B cell (primary cell): Measurements from ENCODE around the gene KDM5B. TPM values are rescaled to one million over a fixed set of nuclear protein-coding genes. Genes with fewer than 3 reads are reported as not detected.

Experiments used
- ATAC-seq: fragments of 200-7000 bp; cut with Tn5 transposase; one replicate; pipeline ENCODE4 v1.10.0; 2021; ENCODE audit warnings: low read depth, mild to moderate bottlenecking, moderate number of reproducible peaks, moderate library complexity
- CTCF ChIA-PET: fragments of 350-600 bp; sonication (Branson Sonifier 250); formaldehyde crosslinking; loops from one replicate; lab custom pipeline; 2021; ENCODE audit warnings: antibody characterized with exemption, inconsistent platforms; lab: Charles Lee
- POLR2A ChIA-PET: fragments of 350-600 bp; sonication (Branson Sonifier 250); formaldehyde crosslinking; loops from one replicate; lab custom pipeline; 2021; ENCODE audit warnings: antibody characterized with exemption; lab: Charles Lee
- DNase-seq: peaks from one replicate; pipeline ENCODE4 v3.0.0; 2013
- H2AFZ ChIP-seq: 2 replicates; pipeline ENCODE4 v1.6.1; 2012; ENCODE audit warnings: mild to moderate bottlenecking, low read depth, low read length; ENCODE audit not compliant: insufficient read depth, poor library complexity, severe bottlenecking
- H3K27ac ChIP-seq, 2 donors: 1 replicate in 1 of 2; 2 replicates in 1 of 2; pipeline ENCODE4 v1.5.1; 2012 to 2013; ENCODE audit warnings: low read length in 2 of 2, mild to moderate bottlenecking in 2 of 2, moderate library complexity in 1 of 2
- H3K27me3 ChIP-seq, 4 experiments: fragments of 200-600 bp in 1 of 4; sonication (generic) in 1 of 4; replicated peaks in 1 of 4; 1 replicate in 2 of 4; 2 replicates in 2 of 4; pipeline versions ENCODE4 v1.6.1 to v1.7.0; 2013 to 2016; ENCODE audit warnings: low read length in 3 of 4, mild to moderate bottlenecking in 2 of 4, mixed read lengths in 1 of 4, moderate library complexity in 1 of 4; ENCODE audit not compliant: insufficient read depth in 4 of 4, control insufficient read depth in 3 of 4; ENCODE audit errors: control extremely low read depth in 1 of 4
- H3K36me3 ChIP-seq, 2 experiments: replicated peaks in 1 of 2; 1 replicate in 1 of 2; 2 replicates in 1 of 2; pipeline versions ENCODE4 v1.6.1 to v1.7.1; 2013; ENCODE audit warnings: low read length in 1 of 2; ENCODE audit not compliant: insufficient read depth in 2 of 2, control insufficient read depth in 1 of 2; ENCODE audit errors: control extremely low read depth in 1 of 2, extremely low read depth in 1 of 2
- H3K4me1 ChIP-seq, 2 donors: fragments of 200-600 bp in 1 of 2; sonication (generic) in 1 of 2; 1 replicate in 1 of 2; 2 replicates in 1 of 2; pipeline versions ENCODE4 v1.5.1 to v1.6.1; 2013 to 2017; ENCODE audit warnings: low read length in 2 of 2; ENCODE audit not compliant: control insufficient read depth in 2 of 2, insufficient read depth in 2 of 2
- H3K4me2 ChIP-seq: replicated peaks from 2 replicates; pipeline ENCODE3; 2012; ENCODE audit warnings: mild to moderate bottlenecking, low read depth, low read length; ENCODE audit not compliant: poor library complexity, severe bottlenecking
- H3K4me3 ChIP-seq, 5 experiments: fragments of 200-600 bp in 1 of 5; sonication (generic) in 1 of 5; 1 replicate in 3 of 5; 2 replicates in 2 of 5; pipeline versions ENCODE4 v1.5.1 to v1.7.0; 2011 to 2016; ENCODE audit warnings: low read length in 4 of 5, mild to moderate bottlenecking in 4 of 5, low read depth in 2 of 5, control low read depth in 1 of 5, moderate library complexity in 1 of 5; ENCODE audit not compliant: insufficient read depth in 1 of 5; ENCODE audit errors: control extremely low read depth in 1 of 5, extremely low read depth in 1 of 5
- H3K79me2 ChIP-seq: fragments of 200-600 bp; sonication (generic); one replicate; pipeline ENCODE4 v1.6.0; 2016; ENCODE audit warnings: low read length; ENCODE audit not compliant: control insufficient read depth, insufficient read depth
- H3K9ac ChIP-seq: fragments of 200-600 bp; sonication (generic); 2 replicates; pipeline ENCODE4 v1.6.1; 2017; ENCODE audit warnings: mild to moderate bottlenecking, low read length, moderate library complexity
- H3K9me3 ChIP-seq, 3 donors: one replicate each; pipeline versions ENCODE4 v1.6.1 to v1.7.1; 2013; ENCODE audit warnings: low read length in 2 of 3; ENCODE audit not compliant: control insufficient read depth in 2 of 3, insufficient read depth in 1 of 3; ENCODE audit errors: control extremely low read depth in 1 of 3
- H4K20me1 ChIP-seq: 2 replicates; pipeline ENCODE4 v1.6.0; 2012; ENCODE audit warnings: mild to moderate bottlenecking, low read length; ENCODE audit not compliant: insufficient read depth, control insufficient read depth, poor library complexity, severe bottlenecking
- H3K27ac Mint-ChIP-seq: one replicate; pipeline ENCODE4 v1.8.0; 2021; ENCODE audit warnings: mixed read lengths
- H3K27me3 Mint-ChIP-seq: one replicate; pipeline ENCODE4 v1.8.0; 2021; ENCODE audit warnings: mixed read lengths
- H3K4me1 Mint-ChIP-seq: one replicate; pipeline ENCODE4 v1.8.0; 2021; ENCODE audit warnings: mixed read lengths
- H3K4me3 Mint-ChIP-seq: one replicate; pipeline ENCODE4 v1.8.0; 2021; ENCODE audit warnings: mixed read lengths
- H3K9me3 Mint-ChIP-seq: one replicate; pipeline ENCODE4 v1.8.0; 2022; ENCODE audit warnings: mixed read lengths; ENCODE audit not compliant: insufficient read depth
- EZH2 ChIP-seq: IDR thresholded peaks from 2 replicates; pipeline ENCODE4 v1.6.1; 2012; ENCODE audit warnings: borderline replicate concordance, low read depth, mild to moderate bottlenecking, moderate library complexity, low read length; ENCODE audit not compliant: insufficient read depth, poor library complexity, severe bottlenecking
- WGBS: methylation state at CpG from one replicate; pipeline ENCODE4 v1.1.5; 2013; ENCODE audit warnings: missing lambda C conversion rate; ENCODE audit not compliant: insufficient coverage; 5-methylcytosine and 5-hydroxymethylcytosine counted together
- intact Hi-C: fragments of 100-400 bp; cut with micrococcal nuclease; formaldehyde crosslinking; loops from one replicate; pipeline ENCODE4 v1.10.0; 2022
- polyA plus RNA-seq: library from polyadenylated mRNA; depleted of rRNA; stranded (reverse); fragments of >200 nt; gene quantifications from 2 replicates; pipeline ENCODE4 v1.2.3, GENCODE V29; 2012
- total RNA-seq, 2 donors: library from RNA; stranded (reverse); fragments of 120-200 nt in 1 of 2; gene quantifications; 1 replicate in 1 of 2; 2 replicates in 1 of 2; pipeline versions ENCODE4 v1.2.3 to v1.2.4, GENCODE V29; 2013 to 2022
- TF ChIP-seq, protein P1 (sequence below): fragments of 200-600 bp; IDR thresholded peaks from one replicate; pipeline ENCODE4 v1.8.0; 2022; ENCODE audit warnings: antibody characterized with exemption, mild to moderate bottlenecking

Gene KDM5B
- total and polyA plus RNA-seq, 2 donors (not counting 1 experiment from before 2014, with no cell fraction given): 11.2 to 62.7 TPM

DNA sequence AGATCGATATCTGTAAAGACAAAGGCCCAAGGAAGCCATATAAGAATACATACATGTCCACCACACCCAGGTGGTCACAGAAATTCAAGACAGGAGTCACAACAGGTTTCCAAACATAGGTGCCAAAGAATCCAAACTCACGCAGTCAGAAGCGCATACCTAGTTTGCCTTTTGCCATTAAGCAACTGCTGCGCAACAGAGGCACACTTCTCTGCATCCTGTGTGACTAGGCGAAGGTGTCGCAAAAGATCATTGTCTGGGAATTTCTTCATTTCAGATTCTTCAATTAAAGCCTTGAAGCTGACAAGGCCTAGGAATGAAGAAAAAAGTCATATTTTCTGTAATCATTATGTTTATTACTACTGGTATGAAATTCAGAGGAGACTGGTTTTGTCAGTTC is 65.7 kb downstream of the KDM5B start:
- no peak overlapping the region for H2AFZ ChIP-seq
- no peaks in the 10 kb centered on the region for H3K4me1 Mint-ChIP-seq
- TF ChIP-seq, protein P1, sequence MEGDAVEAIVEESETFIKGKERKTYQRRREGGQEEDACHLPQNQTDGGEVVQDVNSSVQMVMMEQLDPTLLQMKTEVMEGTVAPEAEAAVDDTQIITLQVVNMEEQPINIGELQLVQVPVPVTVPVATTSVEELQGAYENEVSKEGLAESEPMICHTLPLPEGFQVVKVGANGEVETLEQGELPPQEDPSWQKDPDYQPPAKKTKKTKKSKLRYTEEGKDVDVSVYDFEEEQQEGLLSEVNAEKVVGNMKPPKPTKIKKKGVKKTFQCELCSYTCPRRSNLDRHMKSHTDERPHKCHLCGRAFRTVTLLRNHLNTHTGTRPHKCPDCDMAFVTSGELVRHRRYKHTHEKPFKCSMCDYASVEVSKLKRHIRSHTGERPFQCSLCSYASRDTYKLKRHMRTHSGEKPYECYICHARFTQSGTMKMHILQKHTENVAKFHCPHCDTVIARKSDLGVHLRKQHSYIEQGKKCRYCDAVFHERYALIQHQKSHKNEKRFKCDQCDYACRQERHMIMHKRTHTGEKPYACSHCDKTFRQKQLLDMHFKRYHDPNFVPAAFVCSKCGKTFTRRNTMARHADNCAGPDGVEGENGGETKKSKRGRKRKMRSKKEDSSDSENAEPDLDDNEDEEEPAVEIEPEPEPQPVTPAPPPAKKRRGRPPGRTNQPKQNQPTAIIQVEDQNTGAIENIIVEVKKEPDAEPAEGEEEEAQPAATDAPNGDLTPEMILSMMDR: no peak
- TF ChIP-seq EZH2: no peak
- H4K20me1 ChIP-seq: no peaks in the 10 kb centered on the region
- no peak for DNase-seq
- H3K27me3 Mint-ChIP-seq: no peaks in the 10 kb centered on the region
- H3K9me3 ChIP-seq: peaks cover 0 to 1% (median 0%) of the 10 kb centered on the region in 3 donors
- no peak overlapping the region for H3K4me3 ChIP-seq
- H3K27ac ChIP-seq: no peak overlapping the region
- no peak overlapping the region for H3K27ac Mint-ChIP-seq
- no peak overlapping the region for H3K4me3 Mint-ChIP-seq
- no peaks in the 10 kb centered on the region for H3K27me3 ChIP-seq
- ATAC-seq: no peak
- H3K4me1 ChIP-seq: no peaks in the 10 kb centered on the region
- H3K9me3 Mint-ChIP-seq: no peaks in the 10 kb centered on the region
- peaks cover 23 to 47% of the 10 kb centered on the region in 2 experiments for H3K36me3 ChIP-seq
- H3K79me2 ChIP-seq: no peaks in the 10 kb centered on the region
- intact Hi-C loops: no loop called here
- WGBS: 100% methylated on average over 3 of the region's 6 CpGs
- POLR2A ChIA-PET: no interaction called here
- H3K9ac ChIP-seq: no peak overlapping the region
- no peak overlapping the region for H3K4me2 ChIP-seq
- CTCF ChIA-PET: interaction anchor here (2.5 kb wide), 1 partner anchor 257 kb away, joined by 9 read pairs; no protein-coding TSS in a partner anchor

DNA sequence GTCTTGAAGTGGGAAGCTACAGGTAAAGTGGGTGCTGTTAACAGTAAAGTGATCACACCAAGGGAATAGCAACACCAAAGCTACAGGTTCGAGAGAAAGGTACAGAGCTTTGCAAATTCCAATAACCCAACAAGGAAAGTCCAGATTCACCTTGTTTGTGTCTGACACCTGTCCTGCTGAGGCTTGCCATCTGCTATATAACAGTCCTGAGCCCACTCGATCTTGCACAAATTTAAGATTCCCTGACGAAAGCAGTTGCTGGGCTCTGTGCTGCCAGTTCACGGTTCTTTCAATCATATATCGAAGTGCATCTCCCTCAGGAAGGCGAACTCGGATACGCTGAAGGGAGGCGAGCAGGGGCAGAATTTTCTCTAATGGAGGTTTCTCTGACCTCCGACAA is 75.0 kb downstream of the KDM5B start:
- ATAC-seq (no peak), DNase-seq (no peak)
- peaks cover 9% of the 10 kb centered on the region for H3K4me1 Mint-ChIP-seq
- H3K9ac ChIP-seq: no peak overlapping the region
- no peaks in the 10 kb centered on the region for H3K27me3 Mint-ChIP-seq
- no peak overlapping the region for H3K27ac Mint-ChIP-seq
- H3K4me3 Mint-ChIP-seq: no peak overlapping the region
- H3K36me3 ChIP-seq: peaks cover 38 to 90% of the 10 kb centered on the region in 2 experiments
- intact Hi-C loops: no loop called here
- H2AFZ ChIP-seq: no peak overlapping the region
- CTCF ChIA-PET: interaction anchor here (1.5 to 3.0 kb wide), 2 partner anchors 8 to 14 kb away, joined by 3 to 14 read pairs; no protein-coding TSS in a partner anchor
- POLR2A ChIA-PET: no interaction called here
- no peaks in the 10 kb centered on the region for H3K27me3 ChIP-seq
- no peak overlapping the region for H3K4me2 ChIP-seq
- no peaks in the 10 kb centered on the region for H3K9me3 ChIP-seq
- H3K79me2 ChIP-seq: no peaks in the 10 kb centered on the region
- H4K20me1 ChIP-seq: no peaks in the 10 kb centered on the region
- 98% methylated on average over 10 of the region's 10 CpGs for WGBS
- H3K27ac ChIP-seq: no peak overlapping the region
- TF ChIP-seq, protein P1: no peak
- no peak for TF ChIP-seq EZH2
- H3K4me3 ChIP-seq: no peak overlapping the region
- H3K4me1 ChIP-seq: peaks cover 0 to 8% of the 10 kb centered on the region in 2 donors
- H3K9me3 Mint-ChIP-seq: no peaks in the 10 kb centered on the region
